ENCODE data around the gene PLXNB3. TPM values are rescaled to one million over a fixed set of nuclear protein-coding genes. Genes with fewer than 3 reads are reported as not detected.
"Not testable (repeated sequence)": the region's sequence is repeated elsewhere in the genome, so short reads cannot be mapped to it uniquely, and the experiment has no call there.

Gene PLXNB3
- total and polyA plus RNA-seq, 12 donors = 1.1 to 119 (median 41.4) TPM

DNA sequence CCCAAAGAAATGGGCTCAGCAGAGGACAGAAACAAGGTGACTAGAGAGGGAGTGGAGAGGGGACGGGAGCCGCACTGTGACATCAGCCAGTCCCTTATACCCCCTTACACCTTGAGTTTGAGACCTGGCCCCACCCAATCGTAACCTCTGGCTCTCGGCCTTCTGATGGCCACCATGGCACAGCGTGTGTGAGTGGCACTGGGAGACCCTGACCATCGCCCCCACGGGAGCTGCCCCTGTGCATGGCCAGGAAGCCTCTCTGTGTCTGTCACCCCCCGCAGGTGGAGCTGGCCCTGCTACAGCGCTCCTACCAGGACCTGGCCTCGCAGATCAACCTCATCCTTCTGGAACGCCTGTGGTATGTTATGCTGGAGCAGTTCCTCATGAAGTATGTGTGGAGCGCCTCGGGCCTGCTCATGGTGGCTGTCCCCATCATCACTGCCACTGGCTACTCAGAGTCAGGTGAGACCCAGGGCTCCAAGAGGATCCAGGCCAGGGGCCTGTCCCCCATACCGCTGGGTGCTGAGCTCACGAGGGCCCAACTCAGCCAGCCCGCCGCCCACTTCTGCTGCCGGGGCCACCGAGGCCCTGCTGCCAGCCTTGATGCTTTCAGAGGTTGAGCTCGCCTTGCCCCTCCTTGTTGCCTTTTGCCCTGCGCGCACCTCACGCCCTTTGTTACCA is 35.0 kb upstream of the PLXNB3 start:
- intact Hi-C loops (cut with DNase I) = no loop called here
- peaks cover 35 to 43% of the 10 kb centered on the region in 2 donors for H3K4me1 ChIP-seq (replicated peaks in 1 of 2)
- 70 to 90% (median 88%) methylated on average over 4 to 23 of the region's 23 CpGs for WGBS, 4 donors
- H3K9me3 ChIP-seq (replicated peaks in 1 of 3) = no peaks in the 10 kb centered on the region
- no peak overlapping the region for H3K4me3 ChIP-seq
- H3K27me3 ChIP-seq = no peaks in the 10 kb centered on the region
- no peaks in the 10 kb centered on the region for H3K36me3 ChIP-seq (replicated peaks in 1 of 2)
- no peak for TF ChIP-seq POLR2A (IDR thresholded peaks at IDR 0.05)
- TF ChIP-seq, protein P1, sequence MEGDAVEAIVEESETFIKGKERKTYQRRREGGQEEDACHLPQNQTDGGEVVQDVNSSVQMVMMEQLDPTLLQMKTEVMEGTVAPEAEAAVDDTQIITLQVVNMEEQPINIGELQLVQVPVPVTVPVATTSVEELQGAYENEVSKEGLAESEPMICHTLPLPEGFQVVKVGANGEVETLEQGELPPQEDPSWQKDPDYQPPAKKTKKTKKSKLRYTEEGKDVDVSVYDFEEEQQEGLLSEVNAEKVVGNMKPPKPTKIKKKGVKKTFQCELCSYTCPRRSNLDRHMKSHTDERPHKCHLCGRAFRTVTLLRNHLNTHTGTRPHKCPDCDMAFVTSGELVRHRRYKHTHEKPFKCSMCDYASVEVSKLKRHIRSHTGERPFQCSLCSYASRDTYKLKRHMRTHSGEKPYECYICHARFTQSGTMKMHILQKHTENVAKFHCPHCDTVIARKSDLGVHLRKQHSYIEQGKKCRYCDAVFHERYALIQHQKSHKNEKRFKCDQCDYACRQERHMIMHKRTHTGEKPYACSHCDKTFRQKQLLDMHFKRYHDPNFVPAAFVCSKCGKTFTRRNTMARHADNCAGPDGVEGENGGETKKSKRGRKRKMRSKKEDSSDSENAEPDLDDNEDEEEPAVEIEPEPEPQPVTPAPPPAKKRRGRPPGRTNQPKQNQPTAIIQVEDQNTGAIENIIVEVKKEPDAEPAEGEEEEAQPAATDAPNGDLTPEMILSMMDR (IDR thresholded peaks at IDR 0.05) = no peak
- peak in 2 of 7 donors; percentile 17 to 42 for DNase-seq
- no peak overlapping the region for H3K27ac ChIP-seq

DNA sequence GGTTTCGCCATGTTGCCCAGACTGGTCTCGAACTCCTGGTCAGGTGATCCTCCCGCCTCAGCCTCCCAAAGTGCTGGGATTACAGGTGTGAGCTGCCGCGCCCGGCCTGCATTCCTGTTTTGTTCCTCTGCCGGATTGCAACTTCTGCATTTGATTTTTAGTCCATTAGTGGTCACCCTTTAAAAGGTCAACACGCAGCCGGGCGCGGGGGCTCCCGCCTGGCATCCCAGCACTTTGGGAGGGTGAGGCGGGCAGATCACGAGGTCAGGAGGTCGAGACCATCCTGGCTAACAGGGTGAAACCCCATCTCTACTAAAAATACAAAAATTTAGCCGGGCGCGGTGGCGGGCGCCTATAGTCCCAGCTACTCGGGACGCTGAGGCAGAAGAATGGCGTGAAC is 33.9 kb upstream of the PLXNB3 start:
- H3K4me1 ChIP-seq (replicated peaks in 1 of 2) = peaks cover 32 to 41% of the 10 kb centered on the region in 2 donors
- intact Hi-C loops (cut with DNase I); H3K27me3 ChIP-seq; H3K9me3 ChIP-seq (replicated peaks in 1 of 3); H3K27ac ChIP-seq; H3K4me3 ChIP-seq; H3K36me3 ChIP-seq (replicated peaks in 1 of 2): not testable (repeated sequence)
- 90 to 95% (median 94%) methylated on average over 20 to 23 of the region's 23 CpGs for WGBS, 4 donors
- DNase-seq = peak in 1 of 7 donors; percentile 11

DNA sequence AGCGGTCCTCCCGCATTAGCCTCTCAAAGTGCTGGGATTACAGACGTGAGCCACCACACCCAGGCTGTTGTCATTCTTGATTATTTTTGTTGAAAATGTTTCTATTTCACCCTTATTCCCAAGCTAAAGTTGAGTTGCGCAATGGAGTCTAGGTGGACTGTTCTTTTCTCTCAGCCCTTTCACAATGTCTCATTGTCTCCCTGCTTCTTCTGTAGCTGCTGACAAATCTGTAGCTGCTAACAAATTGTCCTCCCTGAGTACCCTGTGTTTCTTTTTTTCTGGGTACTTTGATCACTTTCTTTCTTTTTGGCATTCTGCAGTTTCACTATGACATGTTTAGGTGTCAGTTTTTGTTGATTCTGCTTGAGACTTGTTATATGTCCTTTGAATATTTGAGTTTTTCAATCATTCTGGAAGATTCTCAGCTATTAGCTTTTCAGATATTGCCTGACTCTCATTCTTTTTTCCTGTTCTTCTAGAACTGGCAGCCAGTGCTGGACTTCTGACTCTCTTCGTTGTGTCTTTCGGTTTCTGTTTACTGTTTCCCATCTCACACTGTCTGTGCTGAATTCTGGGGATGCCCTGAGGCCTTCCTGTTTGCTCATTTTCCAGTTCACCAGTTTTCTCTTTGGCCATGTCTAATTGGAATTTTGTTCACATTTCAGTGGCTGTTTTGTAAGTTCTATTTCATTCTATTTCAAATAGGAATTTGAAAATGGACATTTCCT is 32.8 kb upstream of the PLXNB3 start:
- no peak for DNase-seq
- Histone ChIP-seq H3K36me3 (replicated peaks in 1 of 2) (no peaks in the 10 kb centered on the region), H3K4me3 (no peak overlapping the region), H3K9me3 (replicated peaks in 1 of 3) (no peaks in the 10 kb centered on the region), H3K4me1 (replicated peaks in 1 of 2) (peaks cover 22 to 32% of the 10 kb centered on the region in 2 donors), H3K27ac (peak overlapping the region in 3 of 5 donors; percentile 23 to 75 (median 64)), H3K27me3 (no peaks in the 10 kb centered on the region)
- 70 to 87% (median 82%) methylated on average over 6 of the region's 6 CpGs for WGBS, 4 donors
- TF ChIP-seq, protein P1 (IDR thresholded peaks at IDR 0.05) = no peak
- TF ChIP-seq POLR2A (IDR thresholded peaks at IDR 0.05) = no peak
- intact Hi-C loops (cut with DNase I) = no loop called here

DNA sequence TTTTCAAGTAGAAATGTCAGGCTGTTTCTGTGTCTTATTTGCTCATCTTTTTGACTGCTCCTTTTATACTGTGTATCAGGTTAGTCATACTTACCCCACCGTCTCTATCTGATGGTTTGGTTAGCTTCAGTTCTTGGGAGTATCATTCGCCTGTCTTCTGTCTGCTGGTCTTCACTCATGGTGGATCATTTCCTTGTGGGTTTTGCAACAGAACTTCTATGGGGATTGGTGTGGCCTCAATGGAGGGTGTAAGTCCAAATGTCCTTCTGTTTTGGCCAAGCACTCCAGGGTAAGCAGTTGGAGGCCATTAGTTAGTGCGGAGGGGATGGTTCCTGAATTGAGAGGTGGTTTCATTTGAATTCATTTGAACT is 32.2 kb upstream of the PLXNB3 start:
- intact Hi-C loops (cut with DNase I) = no loop called here
- TF ChIP-seq, protein P1 (IDR thresholded peaks at IDR 0.05) = no peak
- TF ChIP-seq POLR2A (IDR thresholded peaks at IDR 0.05) = no peak

More for the DNA sequence above, 32.2 kb upstream of the PLXNB3 start:
- 78 to 90% (median 80%) methylated on average over 3 of the region's 3 CpGs for WGBS, 4 donors
- DNase-seq = no peak
- peak overlapping the region; percentile 21 to 75 (median 23) for H3K27ac ChIP-seq
- H3K27me3 ChIP-seq = no peaks in the 10 kb centered on the region
- H3K9me3 ChIP-seq (replicated peaks in 1 of 3) = no peaks in the 10 kb centered on the region
- H3K4me3 ChIP-seq = no peak overlapping the region
- H3K4me1 ChIP-seq (replicated peaks in 1 of 2) = peaks cover 17 to 26% of the 10 kb centered on the region in 2 donors
- no peaks in the 10 kb centered on the region for H3K36me3 ChIP-seq (replicated peaks in 1 of 2)

All from adrenal gland (tissue), 12 donors.